A549 treated with RU486 at 1 μM for 4 hours (cell line): ENCODE measurements around the gene PUS10. TPM values are rescaled to one million over a fixed set of nuclear protein-coding genes. Genes with fewer than 3 reads are reported as not detected.

Experiments used
- total RNA-seq: library from RNA; stranded (reverse); fragments of 200-300 nt; extraction: Qiagen RNA extraction; gene quantifications from 5 replicates; pipeline ENCODE4 v1.2.3, GENCODE V29; 2022; ENCODE audit warnings: low read depth

The PUS10 gene
- total RNA-seq, result 2.1 to 3.2 TPM (median 2.8 TPM) in 5 replicates

GRCh38 chr2:61017556-61018317, at the start of gene PUS10, which contains the start of gene PEX13:
TSS of gene PUS10 (minus strand) at chr2:61018255. CDS start at chr2:61011890, 6,365 bp downstream.
TSS of gene PEX13 (plus strand) at chr2:61017720. CDS start at chr2:61017760, 40 bp downstream.

GRCh38 chr2:61065714-61066709, 48.0 kb upstream of the PUS10 start, which contains the start of gene SANBR:
TSS of gene SANBR (plus strand) at chr2:61065871. CDS start at chr2:61070351, 4,480 bp downstream.

Other genes starting within 250 kb of the PUS10 start
- 1.3 to 4.0 TPM (median 2.7 TPM) in 5 replicates for gene REL, start 136.7 kb downstream of the PUS10 start, total RNA-seq
- gene PEX13, start 535 bp downstream of the PUS10 start, total RNA-seq, result 13.0 to 19.4 TPM (median 16.5 TPM) in 5 replicates
- 7.3 to 14.1 TPM (median 13.9 TPM) in 5 replicates for gene SANBR, start 47.6 kb upstream of the PUS10 start, total RNA-seq
- gene C2orf74, start 143.9 kb upstream of the PUS10 start, total RNA-seq, result 15.3 to 20.4 TPM (median 17.4 TPM) in 5 replicates